Measurements from ENCODE around the gene CD151.

The CD151 gene

DNA sequence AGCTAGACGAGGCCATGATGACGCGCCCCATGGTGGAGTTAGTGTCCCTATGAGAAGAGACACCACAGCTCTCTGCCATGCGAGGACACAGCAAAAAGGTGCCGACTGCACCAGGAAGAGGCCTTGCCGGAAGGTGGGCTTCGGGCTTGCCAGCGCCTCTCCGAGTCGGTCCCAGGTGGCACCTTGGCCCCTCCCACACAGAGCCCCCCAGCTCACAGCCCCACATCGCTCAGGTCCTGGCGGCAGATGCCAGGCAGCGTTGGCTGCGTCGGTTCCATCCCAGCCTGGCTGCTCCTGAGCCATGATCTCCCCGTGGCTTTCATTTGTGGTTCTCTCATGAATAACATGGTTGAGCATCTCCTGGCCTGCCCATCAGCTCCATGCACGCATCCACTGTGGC lies 53.8 kb downstream of the CD151 start:
- Histone ChIP-seq H4K20me1 (ENCODE audit: insufficient read depth, low read length) (no peaks in the 10 kb centered on the region), H3K4me2 (ENCODE audit: low read length) (no peak overlapping the region), H3K4me3 (ENCODE audit: low read depth, low read length, poor library complexity, severe bottlenecking) (no peak overlapping the region), H3K4me1 (ENCODE audit: insufficient read depth, low read length, severe bottlenecking) (peaks cover 7% of the 10 kb centered on the region), H3K9me3 (ENCODE audit: low read length) (no peaks in the 10 kb centered on the region), H3K79me2 (ENCODE audit: insufficient read depth, low read length) (no peaks in the 10 kb centered on the region), H3K27ac (ENCODE audit: low read depth, low read length, poor library complexity, severe bottlenecking) (no peak overlapping the region), H3F3A (ENCODE audit: insufficient read depth, low read length) (no peaks in the 10 kb centered on the region), H3K9me2 (ENCODE audit: low read depth, low read length) (no peaks in the 10 kb centered on the region), H3K27me3 (ENCODE audit: insufficient read depth, low read length) (no peaks in the 10 kb centered on the region), H2AFZ (ENCODE audit: low read length) (no peak overlapping the region), H3K36me3 (ENCODE audit: insufficient read depth, low read length) (0 out of 2 replicates have a peak, but pooled peaks cover 6% of the 10 kb centered on the region), H3K9ac (ENCODE audit: low read length) (no peak overlapping the region)
- TF ChIP-seq EZH2 (IDR thresholded peaks at IDR 0.05; ENCODE audit: borderline replicate concordance, low read length) (no peak), CTCF (IDR thresholded peaks at IDR 0.05; ENCODE audit: low read length) (no peak)

DNA sequence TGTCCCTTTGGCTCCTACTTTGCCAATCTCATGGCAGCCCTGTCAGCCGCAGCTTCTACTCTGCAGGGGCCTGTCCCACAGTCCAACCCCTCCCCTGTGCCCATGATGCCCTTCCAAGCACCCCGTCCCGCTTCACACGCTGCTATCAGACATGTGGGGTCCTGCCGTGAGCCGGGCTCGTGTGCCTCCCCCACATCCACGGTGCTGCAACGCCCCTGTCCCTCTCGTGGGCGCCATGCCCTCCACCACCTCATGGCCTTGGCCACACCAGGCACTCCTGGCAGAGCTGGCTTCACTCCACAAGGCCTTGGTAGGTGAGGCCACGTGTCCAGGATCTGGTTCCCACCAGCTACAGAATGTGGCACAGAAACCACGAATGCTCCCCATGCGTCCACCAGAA lies 54.8 kb downstream of the CD151 start:
- Histone ChIP-seq H3K79me2 (ENCODE audit: insufficient read depth, low read length) (no peaks in the 10 kb centered on the region), H3K4me1 (ENCODE audit: insufficient read depth, low read length, severe bottlenecking) (peaks cover 10% of the 10 kb centered on the region), H3K4me2 (ENCODE audit: low read length) (no peak overlapping the region), H3K9me3 (ENCODE audit: low read length) (no peaks in the 10 kb centered on the region), H3K27ac (ENCODE audit: low read depth, low read length, poor library complexity, severe bottlenecking) (no peak overlapping the region), H3K9me2 (ENCODE audit: low read depth, low read length) (no peaks in the 10 kb centered on the region), H3F3A (ENCODE audit: insufficient read depth, low read length) (no peaks in the 10 kb centered on the region), H3K27me3 (ENCODE audit: insufficient read depth, low read length) (no peaks in the 10 kb centered on the region), H3K4me3 (ENCODE audit: low read depth, low read length, poor library complexity, severe bottlenecking) (no peak overlapping the region), H3K36me3 (ENCODE audit: insufficient read depth, low read length) (0 out of 2 replicates have a peak, but pooled peaks cover 3% of the 10 kb centered on the region), H3K9ac (ENCODE audit: low read length) (no peak overlapping the region), H2AFZ (ENCODE audit: low read length) (no peak overlapping the region), H4K20me1 (ENCODE audit: insufficient read depth, low read length) (no peaks in the 10 kb centered on the region)
- TF ChIP-seq EZH2 (IDR thresholded peaks at IDR 0.05; ENCODE audit: borderline replicate concordance, low read length), result no peak
- no peak for TF ChIP-seq CTCF (IDR thresholded peaks at IDR 0.05; ENCODE audit: low read length)
